ENCODE measurements around the gene WNT9B. TPM values are rescaled to one million over a fixed set of nuclear protein-coding genes. Genes with fewer than 3 reads are reported as not detected.

The WNT9B gene
- total RNA-seq, 1 donor from 2014 or later, result not detected

- Mint-ChIP-seq H3K9me3 (ENCODE audit: unreplicated experiment) (peaks cover 10% of the 10 kb centered on the region), H3K4me1 (ENCODE audit: low read depth, unreplicated experiment) (no peaks in the 10 kb centered on the region), H3K27ac (ENCODE audit: unreplicated experiment) (no peak overlapping the region), H3K4me3 (ENCODE audit: unreplicated experiment) (peak overlapping the region; percentile 54), H3K27me3 (ENCODE audit: unreplicated experiment) (peaks cover 29% of the 10 kb centered on the region), H3K36me3 (ENCODE audit: unreplicated experiment) (no peaks in the 10 kb centered on the region)
- no peak for DNase-seq
- TF ChIP-seq CTCF (IDR thresholded peaks at IDR 0.05; ENCODE audit: partially characterized antibody, unreplicated experiment), result no peak
Measured at GRCh38 chr17:46850688-46851028, 725 bp upstream of the WNT9B start.

- Mint-ChIP-seq H3K9me3 (ENCODE audit: unreplicated experiment) (peaks cover 7% of the 10 kb centered on the region), H3K4me1 (ENCODE audit: low read depth, unreplicated experiment) (no peaks in the 10 kb centered on the region), H3K4me3 (ENCODE audit: unreplicated experiment) (no peak overlapping the region), H3K36me3 (ENCODE audit: unreplicated experiment) (no peaks in the 10 kb centered on the region), H3K27me3 (ENCODE audit: unreplicated experiment) (peaks cover 25% of the 10 kb centered on the region), H3K27ac (ENCODE audit: unreplicated experiment) (no peak overlapping the region)
- TF ChIP-seq CTCF (IDR thresholded peaks at IDR 0.05; ENCODE audit: partially characterized antibody, unreplicated experiment), result no peak
- DNase-seq, result no peak
Measured at GRCh38 chr17:46853896-46854444, 2.6 kb downstream of the WNT9B start.

- no peak for TF ChIP-seq CTCF (IDR thresholded peaks at IDR 0.05; ENCODE audit: partially characterized antibody, unreplicated experiment)
- H3K4me1 Mint-ChIP-seq (ENCODE audit: low read depth, unreplicated experiment), result no peaks in the 10 kb centered on the region
- H3K9me3 Mint-ChIP-seq (ENCODE audit: unreplicated experiment), result peaks cover 7% of the 10 kb centered on the region
- DNase-seq, result no peak
- no peaks in the 10 kb centered on the region for H3K36me3 Mint-ChIP-seq (ENCODE audit: unreplicated experiment)
- no peak overlapping the region for H3K4me3 Mint-ChIP-seq (ENCODE audit: unreplicated experiment)
- no peak overlapping the region for H3K27ac Mint-ChIP-seq (ENCODE audit: unreplicated experiment)
- peaks cover 23% of the 10 kb centered on the region for H3K27me3 Mint-ChIP-seq (ENCODE audit: unreplicated experiment)
Measured at GRCh38 chr17:46854515-46854914, 3.1 kb downstream of the WNT9B start.

GRCh38 chr17:46854948-46855347, 3.6 kb downstream of the WNT9B start:
- no peak overlapping the region for H3K27ac Mint-ChIP-seq (ENCODE audit: unreplicated experiment)
- TF ChIP-seq CTCF (IDR thresholded peaks at IDR 0.05; ENCODE audit: partially characterized antibody, unreplicated experiment), result no peak
- H3K27me3 Mint-ChIP-seq (ENCODE audit: unreplicated experiment), result peaks cover 23% of the 10 kb centered on the region
- no peaks in the 10 kb centered on the region for H3K36me3 Mint-ChIP-seq (ENCODE audit: unreplicated experiment)
- no peak for DNase-seq
- no peak overlapping the region for H3K4me3 Mint-ChIP-seq (ENCODE audit: unreplicated experiment)
- no peaks in the 10 kb centered on the region for H3K4me1 Mint-ChIP-seq (ENCODE audit: low read depth, unreplicated experiment)
- peaks cover 6% of the 10 kb centered on the region for H3K9me3 Mint-ChIP-seq (ENCODE audit: unreplicated experiment)

- no peak overlapping the region for H3K27ac Mint-ChIP-seq (ENCODE audit: unreplicated experiment)
- no peak for TF ChIP-seq CTCF (IDR thresholded peaks at IDR 0.05; ENCODE audit: partially characterized antibody, unreplicated experiment)
- H3K36me3 Mint-ChIP-seq (ENCODE audit: unreplicated experiment), result no peaks in the 10 kb centered on the region
- peaks cover 10% of the 10 kb centered on the region for H3K27me3 Mint-ChIP-seq (ENCODE audit: unreplicated experiment)
- H3K4me1 Mint-ChIP-seq (ENCODE audit: low read depth, unreplicated experiment), result no peaks in the 10 kb centered on the region
- H3K9me3 Mint-ChIP-seq (ENCODE audit: unreplicated experiment), result no peaks in the 10 kb centered on the region
- no peak for DNase-seq
- no peak overlapping the region for H3K4me3 Mint-ChIP-seq (ENCODE audit: unreplicated experiment)
Measured at GRCh38 chr17:46857600-46857999, 6.2 kb downstream of the WNT9B start.

Data from glutamatergic neuron (in vitro differentiated cells).